BJ (cell line): ENCODE measurements around the gene DLG1. TPM values are rescaled to one million over a fixed set of nuclear protein-coding genes. Genes with fewer than 3 reads are reported as not detected.

Experiments
- CTCF ChIA-PET: fragments of 350-600 bp; formaldehyde crosslinking; extraction: SDS; loops from one replicate; lab custom pipeline; 2021; ENCODE audit warnings: antibody characterized with exemption, inconsistent platforms; lab: Yijun Ruan, JAX
- POLR2A ChIA-PET: fragments of 300-600 bp; sonication (Branson Sonifier 250); formaldehyde crosslinking; extraction: SDS; loops from one replicate; lab custom pipeline; 2021; ENCODE audit warnings: antibody characterized with exemption; lab: Charles Lee
- DNase-seq: peaks from one replicate; pipeline ENCODE4 v3.0.0-alpha.2; 2011; ENCODE audit warnings: low read depth
- H3K27me3 ChIP-seq: 2 replicates; pipeline ENCODE4 v1.6.0; 2011; ENCODE audit warnings: low read length; ENCODE audit not compliant: control insufficient read depth, insufficient read depth
- H3K36me3 ChIP-seq: 2 replicates; pipeline ENCODE4 v1.5.1; 2011; ENCODE audit warnings: low read length; ENCODE audit not compliant: control insufficient read depth, insufficient read depth
- H3K4me3 ChIP-seq: 2 replicates; pipeline ENCODE4 v1.5.1; 2011; ENCODE audit warnings: low read depth, mild to moderate bottlenecking, control low read depth, low read length
- polyA plus RNA-seq: library from polyadenylated mRNA; depleted of rRNA; stranded (reverse); fragments of >200 nt; gene quantifications from 2 replicates; pipeline ENCODE4 v1.2.3, GENCODE V29; 2011
- TF ChIP-seq, protein P1 (sequence below): IDR thresholded peaks from 2 replicates; pipeline ENCODE4 v1.5.1; 2011; ENCODE audit warnings: low read depth, mild to moderate bottlenecking, control low read depth, inconsistent platforms, low read length, moderate library complexity; ENCODE audit not compliant: insufficient read depth

The DLG1 gene
- polyA plus RNA-seq, 1 experiment = 40.4 TPM

DNA sequence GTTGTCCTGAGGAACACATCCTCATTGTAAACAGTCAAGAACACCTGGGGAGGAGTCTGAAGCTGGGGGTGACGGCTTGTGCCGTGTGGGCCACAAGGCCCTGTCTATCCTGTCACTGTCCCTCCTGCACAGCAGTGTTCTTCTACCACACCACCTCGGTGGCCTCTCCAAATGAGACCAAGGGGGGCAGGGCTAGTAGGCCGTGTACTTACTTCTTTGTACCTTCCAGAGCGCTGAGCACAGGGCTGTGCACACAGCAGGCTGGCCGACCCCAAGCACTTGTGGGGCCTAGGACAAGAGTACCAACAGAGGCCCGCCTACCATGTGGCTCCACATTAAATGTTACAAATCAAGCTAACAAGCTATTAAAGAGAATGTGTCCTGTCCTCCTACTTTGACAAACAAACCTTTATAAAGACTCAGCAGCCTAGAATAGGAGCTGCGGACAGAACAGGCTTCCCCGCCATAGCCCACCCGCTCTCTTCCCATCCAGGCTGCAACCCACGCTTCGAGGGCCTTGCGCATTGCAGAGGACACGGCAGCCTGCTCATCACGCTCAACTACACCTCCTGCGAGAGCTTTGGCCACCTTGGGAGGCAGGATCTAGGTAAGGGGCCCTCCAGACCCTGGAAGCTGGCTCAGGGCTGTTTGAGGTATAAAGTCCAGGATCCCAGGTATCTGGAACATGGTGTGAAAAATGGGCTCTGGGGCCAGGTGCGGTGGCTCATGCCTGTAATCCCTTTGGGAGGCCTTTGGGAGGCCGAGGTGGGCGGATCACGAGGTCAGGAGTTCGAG is 299.2 kb downstream of the DLG1 start:
- TF ChIP-seq, protein P1, sequence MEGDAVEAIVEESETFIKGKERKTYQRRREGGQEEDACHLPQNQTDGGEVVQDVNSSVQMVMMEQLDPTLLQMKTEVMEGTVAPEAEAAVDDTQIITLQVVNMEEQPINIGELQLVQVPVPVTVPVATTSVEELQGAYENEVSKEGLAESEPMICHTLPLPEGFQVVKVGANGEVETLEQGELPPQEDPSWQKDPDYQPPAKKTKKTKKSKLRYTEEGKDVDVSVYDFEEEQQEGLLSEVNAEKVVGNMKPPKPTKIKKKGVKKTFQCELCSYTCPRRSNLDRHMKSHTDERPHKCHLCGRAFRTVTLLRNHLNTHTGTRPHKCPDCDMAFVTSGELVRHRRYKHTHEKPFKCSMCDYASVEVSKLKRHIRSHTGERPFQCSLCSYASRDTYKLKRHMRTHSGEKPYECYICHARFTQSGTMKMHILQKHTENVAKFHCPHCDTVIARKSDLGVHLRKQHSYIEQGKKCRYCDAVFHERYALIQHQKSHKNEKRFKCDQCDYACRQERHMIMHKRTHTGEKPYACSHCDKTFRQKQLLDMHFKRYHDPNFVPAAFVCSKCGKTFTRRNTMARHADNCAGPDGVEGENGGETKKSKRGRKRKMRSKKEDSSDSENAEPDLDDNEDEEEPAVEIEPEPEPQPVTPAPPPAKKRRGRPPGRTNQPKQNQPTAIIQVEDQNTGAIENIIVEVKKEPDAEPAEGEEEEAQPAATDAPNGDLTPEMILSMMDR = no peak
- CTCF ChIA-PET = interaction anchor here (1.3 kb wide), 2 partner anchors 12 to 33 kb away, joined by 3 read pairs; no protein-coding TSS in a partner anchor

DNA sequence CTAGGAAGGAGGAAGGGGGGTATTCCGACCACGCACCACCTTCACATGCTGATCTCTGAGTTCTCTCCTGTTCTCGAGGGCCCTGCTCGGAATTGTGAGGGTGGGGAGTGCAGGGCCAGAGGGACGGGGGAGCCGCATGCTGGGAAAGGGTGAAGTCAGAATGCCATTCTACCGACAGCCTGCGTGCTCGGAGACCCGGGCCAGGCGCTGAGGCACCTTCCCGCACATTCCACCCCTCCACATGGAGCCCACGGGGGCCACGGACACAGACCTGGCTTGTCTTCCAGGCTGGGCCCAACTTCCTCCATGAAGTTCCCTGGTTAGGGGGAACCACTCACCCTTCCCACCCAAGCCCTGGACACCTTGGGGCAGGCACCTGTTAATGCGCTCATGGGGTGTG is 301.1 kb downstream of the DLG1 start:
- H3K36me3 ChIP-seq = no peaks in the 10 kb centered on the region
- H3K4me3 ChIP-seq = no peak overlapping the region
- ChIA-PET CTCF (interaction anchor here (0.6 to 1.4 kb wide), 4 partner anchors 10 to 47 kb away, joined by 3 to 5 read pairs (median 4); partner anchors contain the start of gene MELTF), POLR2A (no interaction called here)
- H3K27me3 ChIP-seq = no peaks in the 10 kb centered on the region
- DNase-seq = no peak
- TF ChIP-seq, protein P1 = no peak

More for the DNA sequence above, 299.2 kb downstream of the DLG1 start:
- POLR2A ChIA-PET = no interaction called here
- no peak for DNase-seq
- no peaks in the 10 kb centered on the region for H3K36me3 ChIP-seq
- H3K27me3 ChIP-seq = no peaks in the 10 kb centered on the region
- no peak overlapping the region for H3K4me3 ChIP-seq

DNA sequence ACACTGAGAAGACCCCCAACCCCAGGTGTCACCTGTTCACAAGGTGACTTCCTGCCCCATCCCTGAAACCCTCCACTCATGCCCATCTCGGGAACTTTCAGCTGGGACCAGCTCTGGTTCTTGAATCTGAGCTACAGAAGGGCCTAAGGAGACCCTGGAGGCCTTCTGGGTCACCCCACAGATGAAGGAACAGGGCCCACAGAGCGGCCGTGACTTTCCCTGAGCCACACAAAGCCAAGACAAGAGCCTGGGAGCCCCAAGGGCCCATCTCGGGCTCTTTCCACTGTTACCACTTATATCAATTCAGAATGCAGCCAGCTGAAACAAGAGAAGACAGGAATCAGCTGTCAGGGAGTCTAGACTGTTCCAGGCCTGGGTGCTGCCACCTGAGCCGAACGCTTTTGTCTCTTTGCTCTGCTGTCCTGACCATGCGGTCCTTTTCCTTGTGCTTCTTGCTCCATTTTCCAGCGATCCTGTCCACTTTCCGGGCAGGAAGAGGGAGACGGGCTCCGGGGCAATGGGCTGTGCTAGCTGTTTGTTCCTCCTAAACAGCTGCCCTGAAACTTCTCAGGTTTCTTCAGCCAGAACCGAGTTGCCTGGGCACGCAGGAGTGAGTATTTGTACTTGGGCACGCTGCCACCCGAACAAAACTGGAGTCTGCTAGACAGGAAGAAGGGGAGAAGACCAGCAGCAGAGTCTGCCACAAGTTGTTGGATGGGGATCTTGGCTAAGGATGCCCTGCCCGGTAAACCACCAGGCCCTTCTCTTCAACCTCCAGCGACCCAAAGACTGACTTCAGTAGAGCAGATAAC is 301.8 kb downstream of the DLG1 start:
- CTCF ChIA-PET = interaction anchor here (1.4 kb wide), 1 partner anchor 33 kb away, joined by 5 read pairs; the partner anchor contains the start of gene MELTF

DNA sequence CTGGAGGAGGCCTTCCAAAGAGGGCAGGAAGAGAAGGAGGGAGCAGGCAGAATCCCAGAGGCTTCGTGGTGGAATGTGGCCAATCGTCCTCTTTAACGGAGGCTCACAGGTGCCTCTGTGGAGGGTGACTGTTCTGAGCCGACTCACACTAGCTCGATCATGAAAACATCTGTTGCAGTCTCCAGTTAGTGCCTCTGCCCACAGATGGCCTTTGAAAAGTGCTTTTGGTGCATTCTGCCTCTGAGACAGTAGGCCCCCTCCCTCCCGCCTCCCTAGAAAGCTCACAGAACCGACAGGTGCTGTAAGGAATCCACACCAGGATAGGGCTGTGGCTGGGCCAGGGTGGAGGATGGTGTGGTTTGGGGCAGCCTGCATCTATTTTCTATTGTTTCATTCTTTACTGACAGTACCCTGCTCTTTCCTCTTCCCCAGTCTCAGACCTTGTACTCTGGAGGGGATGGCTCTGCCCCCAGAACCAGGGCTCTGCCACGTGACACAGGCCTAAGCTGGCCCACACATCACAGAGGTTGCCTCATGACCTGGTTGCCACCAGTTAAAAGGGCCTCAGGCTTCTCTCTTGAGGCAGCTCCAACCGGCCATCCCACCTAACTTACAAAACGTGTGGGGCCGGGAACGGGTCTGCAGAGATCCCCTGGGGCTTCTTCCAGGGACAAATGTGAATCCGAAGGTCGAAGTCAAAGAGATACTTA is 302.6 kb downstream of the DLG1 start:
- ChIA-PET CTCF (no interaction called here), POLR2A (no interaction called here)
- TF ChIP-seq, protein P1 = no peak
- Histone ChIP-seq H3K36me3 (no peaks in the 10 kb centered on the region), H3K27me3 (no peaks in the 10 kb centered on the region; the same call in 1 of the 2 replicates), H3K4me3 (no peak overlapping the region)
- DNase-seq = no peak

More for the DNA sequence above, 301.8 kb downstream of the DLG1 start:
- Histone ChIP-seq H3K27me3 (no peaks in the 10 kb centered on the region), H3K36me3 (no peaks in the 10 kb centered on the region), H3K4me3 (no peak overlapping the region)
- TF ChIP-seq, protein P1 = no peak
- no peak for DNase-seq
- POLR2A ChIA-PET = no interaction called here
